ENCODE measurements around the gene VAMP5. TPM values are rescaled to one million over a fixed set of nuclear protein-coding genes. Genes with fewer than 3 reads are reported as not detected.

VAMP5 gene
- total RNA-seq, 1 experiment from 2014 or later: 6.3 TPM

GRCh38 chr2:85605406-85606115, 21.3 kb downstream of the VAMP5 start:
- H3K9me3 Mint-ChIP-seq: no peaks in the 10 kb centered on the region
- no peak overlapping the region for H3K4me3 Mint-ChIP-seq
- POLR2A ChIA-PET: interaction anchor here (0.6 to 1.6 kb wide), 4 partner anchors 10 to 79 kb away, joined by 3 to 4 read pairs (median 4); partner anchors contain the start of gene RNF181
- peaks cover 21% of the 10 kb centered on the region for H3K4me1 Mint-ChIP-seq
- H3K36me3 Mint-ChIP-seq: peaks cover 24% of the 10 kb centered on the region
- no peak for DNase-seq (ENCODE audit: low spot score)
- CTCF ChIA-PET: interaction anchor here (0.9 kb wide), 1 partner anchor 32 kb away, joined by 3 read pairs; no protein-coding TSS in a partner anchor
- peak overlapping the region; percentile 73 for H3K27ac Mint-ChIP-seq
- TF ChIP-seq PREB (CRISPR knock-in tag; IDR thresholded peaks at IDR 0.05; ENCODE audit: borderline replicate concordance) (no peak), ETV6 (CRISPR knock-in tag; IDR thresholded peaks at IDR 0.05) (no peak), IRF2 (CRISPR knock-in tag; IDR thresholded peaks at IDR 0.05; ENCODE audit: borderline replicate concordance, low read depth) (no peak), FOXP1 (CRISPR knock-in tag; IDR thresholded peaks at IDR 0.05; ENCODE audit: borderline replicate concordance) (no peak), ZNF317 (CRISPR knock-in tag; IDR thresholded peaks at IDR 0.05; ENCODE audit: borderline replicate concordance, low read depth) (no peak), E2F5 (CRISPR knock-in tag; IDR thresholded peaks at IDR 0.05) (no peak), CREM (CRISPR knock-in tag; IDR thresholded peaks at IDR 0.05) (no peak), ERG (CRISPR knock-in tag; IDR thresholded peaks at IDR 0.05) (no peak), ZNF416 (CRISPR knock-in tag; IDR thresholded peaks at IDR 0.05) (no peak), PRDM15 (CRISPR knock-in tag; IDR thresholded peaks at IDR 0.05) (no peak), FOXP4 (CRISPR knock-in tag; IDR thresholded peaks at IDR 0.05) (no peak), FOXK1 (CRISPR knock-in tag; IDR thresholded peaks at IDR 0.05) (no peak), ATF2 (CRISPR knock-in tag; IDR thresholded peaks at IDR 0.05; ENCODE audit: borderline replicate concordance, low read depth) (no peak), NFYB (CRISPR knock-in tag; conservative IDR thresholded peaks at IDR 0.05; ENCODE audit: low read depth) (no peak), SMAD3 (CRISPR knock-in tag; IDR thresholded peaks at IDR 0.05; ENCODE audit: borderline replicate concordance) (no peak), RORB (CRISPR knock-in tag; IDR thresholded peaks at IDR 0.05) (no peak), NFATC4 (CRISPR knock-in tag; IDR thresholded peaks at IDR 0.05) (no peak), JUN (CRISPR knock-in tag; IDR thresholded peaks at IDR 0.05) (no peak), MAX (CRISPR knock-in tag; IDR thresholded peaks at IDR 0.05) (no peak)
- no peaks in the 10 kb centered on the region for H3K27me3 Mint-ChIP-seq (ENCODE audit: low read depth)
- ATAC-seq: no peak
